Caco-2 (cell line): ENCODE measurements around the gene GSE1. TPM values are rescaled to one million over a fixed set of nuclear protein-coding genes. Genes with fewer than 3 reads are reported as not detected.

ENCODE experiments used
- BruUV-seq: library from RNA; stranded (reverse); fragments of 400-500 nt; replicated peaks from 2 replicates; lab custom pipeline; 2021; lab: Mats Ljungman, UMichigan
- CTCF ChIA-PET: fragments of 300-600 bp; sonication (Branson Sonifier 250); formaldehyde crosslinking; loops from one replicate; lab custom pipeline; 2022; ENCODE audit warnings: antibody characterized with exemption; lab: Charles Lee
- POLR2A ChIA-PET: fragments of 300-600 bp; sonication (Branson Sonifier 250); formaldehyde crosslinking; loops from one replicate; lab custom pipeline; 2022; ENCODE audit warnings: antibody characterized with exemption; lab: Charles Lee
- DNase-seq, 2 experiments: peaks; one replicate each; pipeline versions ENCODE4 v3.0.0 to v3.0.0-alpha.2; 2020 to 2022
- H3K27me3 ChIP-seq: replicated peaks from 2 replicates; pipeline ENCODE4 v1.6.0; 2011; ENCODE audit warnings: low read length; ENCODE audit not compliant: control insufficient read depth, insufficient read depth
- H3K36me3 ChIP-seq: 2 replicates; pipeline ENCODE4 v1.5.1; 2011; ENCODE audit warnings: low read length; ENCODE audit not compliant: control insufficient read depth, insufficient read depth
- H3K4me1 ChIP-seq: fragments of 250-450 bp; sonication (Bioruptor Pico); 2 replicates; pipeline ENCODE4 v1.5.1; 2020; ENCODE audit warnings: mild to moderate bottlenecking
- H3K4me3 ChIP-seq: 2 replicates; pipeline ENCODE4 v1.5.1; 2011; ENCODE audit warnings: low read depth, mild to moderate bottlenecking, control low read depth, low read length
- H3K9me3 ChIP-seq: fragments of 250-450 bp; sonication (Bioruptor Pico); 2 replicates; pipeline ENCODE4 v1.5.1; 2020; ENCODE audit warnings: mild to moderate bottlenecking, moderate library complexity
- H3K27ac Mint-ChIP-seq: one replicate; pipeline ENCODE4 v1.8.0; 2022; ENCODE audit warnings: mixed read lengths; ENCODE audit not compliant: unreplicated experiment
- H3K27me3 Mint-ChIP-seq: one replicate; pipeline ENCODE4 v1.8.0; 2022; ENCODE audit warnings: mixed read lengths; ENCODE audit not compliant: insufficient read depth, unreplicated experiment
- H3K36me3 Mint-ChIP-seq: one replicate; pipeline ENCODE4 v1.8.0; 2022; ENCODE audit warnings: mild to moderate bottlenecking, mixed read lengths; ENCODE audit not compliant: insufficient read depth, unreplicated experiment
- H3K4me1 Mint-ChIP-seq: one replicate; pipeline ENCODE4 v1.8.0; 2022; ENCODE audit warnings: low read depth, mixed read lengths; ENCODE audit not compliant: unreplicated experiment
- H3K4me3 Mint-ChIP-seq: one replicate; pipeline ENCODE4 v1.8.0; 2022; ENCODE audit warnings: mild to moderate bottlenecking, moderate library complexity, mixed read lengths; ENCODE audit not compliant: unreplicated experiment
- H3K9me3 Mint-ChIP-seq: one replicate; pipeline ENCODE4 v1.8.0; 2022; ENCODE audit warnings: mixed read lengths; ENCODE audit not compliant: unreplicated experiment
- CTCF ChIP-seq, 2 experiments: fragments of 200-600 bp in 1 of 2; IDR thresholded peaks; 1 replicate in 1 of 2; 2 replicates in 1 of 2; pipeline versions ENCODE4 v1.5.1 to v1.8.0; 2011 to 2022; ENCODE audit warnings: antibody characterized with exemption in 1 of 2, control low read depth in 1 of 2, inconsistent platforms in 1 of 2, low read depth in 1 of 2, low read length in 1 of 2, mild to moderate bottlenecking in 1 of 2, moderate library complexity in 1 of 2; ENCODE audit not compliant: insufficient read depth in 1 of 2, severe bottlenecking in 1 of 2, unreplicated experiment in 1 of 2
- intact Hi-C: fragments of 100-400 bp; cut with micrococcal nuclease; formaldehyde crosslinking; loops from one replicate; pipeline ENCODE4 v1.10.0; 2022; ENCODE audit not compliant: unreplicated experiment
- total RNA-seq: library from RNA; stranded (reverse); gene quantifications from 2 replicates; pipeline ENCODE4 v1.2.3, GENCODE V29; 2022

Gene GSE1
- total RNA-seq, 1 experiment from 2014 or later = 142 TPM

- H3K36me3 ChIP-seq = no peaks in the 10 kb centered on the region; the same call in none of the 2 replicates
- Mint-ChIP-seq H3K4me3 (no peak overlapping the region), H3K4me1 (peaks cover 23% of the 10 kb centered on the region), H3K27ac (no peak overlapping the region), H3K27me3 (no peaks in the 10 kb centered on the region), H3K9me3 (no peaks in the 10 kb centered on the region), H3K36me3 (peaks cover 69% of the 10 kb centered on the region)
- intact Hi-C loops = no loop called here
- H3K4me1 ChIP-seq = peaks cover 24% of the 10 kb centered on the region
- TF ChIP-seq CTCF (IDR thresholded peaks at IDR 0.05; ENCODE audit: insufficient read depth in 1 of 2, low read depth in 1 of 2, low read length in 1 of 2, severe bottlenecking in 1 of 2, unreplicated experiment in 1 of 2) = no peak
- ChIA-PET POLR2A (no interaction called here), CTCF (no interaction called here)
- no peaks in the 10 kb centered on the region for H3K9me3 ChIP-seq
- no peaks in the 10 kb centered on the region for H3K27me3 ChIP-seq
- DNase-seq = no peak
- BruUV-seq = no TSS peak
- H3K4me3 ChIP-seq = no peak overlapping the region
These were observed 28.2 kb downstream of the GSE1 start for GRCh38 chr16:85641305-85641704.

GRCh38 chr16:85641776-85642176 lies 28.7 kb downstream of the GSE1 start:
- no peak overlapping the region for H3K4me3 Mint-ChIP-seq
- peaks cover 24% of the 10 kb centered on the region for H3K4me1 Mint-ChIP-seq
- no peaks in the 10 kb centered on the region for H3K9me3 Mint-ChIP-seq
- H3K36me3 Mint-ChIP-seq = peaks cover 71% of the 10 kb centered on the region
- Histone ChIP-seq H3K36me3 (no peaks in the 10 kb centered on the region; the same call in none of the 2 replicates), H3K9me3 (no peaks in the 10 kb centered on the region), H3K4me3 (no peak overlapping the region), H3K27me3 (no peaks in the 10 kb centered on the region), H3K4me1 (peaks cover 28% of the 10 kb centered on the region)
- no peaks in the 10 kb centered on the region for H3K27me3 Mint-ChIP-seq
- ChIA-PET CTCF (no interaction called here), POLR2A (no interaction called here)
- H3K27ac Mint-ChIP-seq = no peak overlapping the region
- no peak for TF ChIP-seq CTCF (IDR thresholded peaks at IDR 0.05; ENCODE audit: insufficient read depth in 1 of 2, low read depth in 1 of 2, low read length in 1 of 2, severe bottlenecking in 1 of 2, unreplicated experiment in 1 of 2)
- intact Hi-C loops = no loop called here
- DNase-seq = no peak
- BruUV-seq = no TSS peak

- Mint-ChIP-seq H3K4me3 (no peak overlapping the region), H3K27me3 (no peaks in the 10 kb centered on the region), H3K27ac (peak overlapping the region; percentile 22), H3K9me3 (no peaks in the 10 kb centered on the region), H3K36me3 (peaks cover 73% of the 10 kb centered on the region), H3K4me1 (peaks cover 24% of the 10 kb centered on the region)
- no peak for TF ChIP-seq CTCF (IDR thresholded peaks at IDR 0.05; ENCODE audit: insufficient read depth in 1 of 2, low read depth in 1 of 2, low read length in 1 of 2, severe bottlenecking in 1 of 2, unreplicated experiment in 1 of 2)
- intact Hi-C loops = no loop called here
- POLR2A ChIA-PET = no interaction called here
- no TSS peak for BruUV-seq
- no peaks in the 10 kb centered on the region; the same call in none of the 2 replicates for H3K36me3 ChIP-seq
- no peaks in the 10 kb centered on the region for H3K9me3 ChIP-seq
- DNase-seq = no peak
- CTCF ChIA-PET = interaction anchor here (1.0 kb wide), 1 partner anchor 27 kb away, joined by 3 read pairs; no protein-coding TSS in a partner anchor
- H3K4me3 ChIP-seq = no peak overlapping the region
- peaks cover 28% of the 10 kb centered on the region for H3K4me1 ChIP-seq
- no peaks in the 10 kb centered on the region for H3K27me3 ChIP-seq
These were observed 29.7 kb downstream of the GSE1 start for GRCh38 chr16:85642762-85643358.
